Activated CD4-positive, alpha-beta memory T cell treated with anti-CD3 and anti-CD28 coated beads, Interleukin-2, amount 10 ng/mL, durations not matched to agents 7 days and 5 days (primary cell): ENCODE measurements around the gene GRB7. TPM values are rescaled to one million over a fixed set of nuclear protein-coding genes. Genes with fewer than 3 reads are reported as not detected.
"Not testable (repeated sequence)": the region's sequence is repeated elsewhere in the genome, so short reads cannot be mapped to it uniquely, and the experiment has no call there.

Experiments used
- CTCF ChIA-PET: fragments of 350-600 bp; sonication (Branson Sonifier 250); formaldehyde crosslinking; loops from one replicate; lab custom pipeline; 2021; ENCODE audit warnings: antibody characterized with exemption, inconsistent platforms; lab: Charles Lee
- POLR2A ChIA-PET: fragments of 350-600 bp; sonication (Branson Sonifier 250); formaldehyde crosslinking; loops from one replicate; lab custom pipeline; 2021; ENCODE audit warnings: antibody characterized with exemption; lab: Charles Lee
- DNase-seq: peaks from one replicate; pipeline ENCODE4 v3.0.0-alpha.2; 2020
- H3K27ac Mint-ChIP-seq: one replicate; pipeline ENCODE4 v1.8.0; 2021; ENCODE audit warnings: mild to moderate bottlenecking, mixed read lengths
- H3K27me3 Mint-ChIP-seq: one replicate; pipeline ENCODE4 v1.8.0; 2021; ENCODE audit warnings: mixed read lengths
- H3K36me3 Mint-ChIP-seq: one replicate; pipeline ENCODE4 v1.8.0; 2021; ENCODE audit warnings: low read depth, mixed read lengths
- H3K4me1 Mint-ChIP-seq: one replicate; pipeline ENCODE4 v1.8.0; 2021; ENCODE audit warnings: mixed read lengths
- H3K4me3 Mint-ChIP-seq: one replicate; pipeline ENCODE4 v1.8.0; 2021; ENCODE audit warnings: mild to moderate bottlenecking, mixed read lengths
- H3K9me3 Mint-ChIP-seq: one replicate; pipeline ENCODE4 v1.8.0; 2021; ENCODE audit warnings: mixed read lengths
- total RNA-seq, 2 experiments: library from RNA; stranded (reverse); gene quantifications; one replicate each; pipeline ENCODE4 v1.2.3, GENCODE V29; 2021

GRB7 gene
- total RNA-seq, 2 experiments from 2014 or later: 0.30 to 0.40 TPM

DNA sequence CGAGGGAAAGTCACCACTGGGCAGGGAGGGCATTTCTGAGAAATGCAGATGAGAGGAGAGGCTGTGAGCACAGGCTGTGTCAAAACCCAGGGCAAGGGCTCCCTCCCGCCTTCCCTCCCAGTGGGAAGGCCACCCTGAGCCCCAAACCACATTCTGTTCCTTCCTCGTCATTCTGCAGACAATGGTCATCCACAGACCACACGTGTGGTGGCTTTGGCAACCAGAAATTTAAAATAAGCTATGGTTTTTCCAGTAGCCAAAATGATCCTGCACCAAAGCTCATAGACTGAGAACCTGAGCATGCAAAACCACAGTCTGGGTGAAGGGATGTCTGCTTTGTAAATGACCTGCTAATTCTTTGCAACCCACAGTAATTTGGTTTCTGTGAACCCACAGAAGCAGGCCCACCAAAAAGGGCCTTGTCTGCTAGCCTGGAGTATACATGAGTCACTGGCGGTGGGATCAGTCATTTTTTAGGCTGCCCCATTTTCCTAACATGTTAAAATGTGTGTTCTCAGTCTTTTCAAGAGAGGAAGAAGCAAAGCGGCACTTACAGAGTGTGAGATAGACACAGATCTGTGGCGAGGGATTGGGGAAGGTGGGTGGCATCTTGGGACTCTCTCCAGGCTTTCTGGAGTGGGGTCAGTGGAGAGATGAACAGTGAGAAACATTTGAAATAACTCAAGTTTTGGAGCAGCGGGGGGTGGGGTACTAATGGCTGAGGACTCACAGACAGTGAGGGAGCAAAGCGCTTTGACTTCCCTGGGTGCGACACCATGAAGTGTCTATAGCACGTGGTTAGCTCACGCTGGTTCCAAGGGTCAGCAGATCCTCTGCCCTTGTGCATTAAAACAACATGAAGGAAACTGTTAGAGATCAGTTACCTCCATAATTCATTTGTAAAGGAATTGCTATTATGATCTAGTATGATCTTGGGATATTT is 20.5 kb downstream of the GRB7 start:
- ChIA-PET POLR2A (interaction anchor here (0.6 to 6.2 kb wide), 14 partner anchors 12 to 136 kb away, joined by 3 to 57 read pairs (median 4); partner anchors contain the start of gene MIEN1), CTCF (interaction anchor here (0.6 to 1.8 kb wide), 8 partner anchors 12 to 349 kb away, joined by 3 to 5 read pairs (median 3); no protein-coding TSS in a partner anchor)
- H3K9me3 Mint-ChIP-seq: no peaks in the 10 kb centered on the region
- peaks cover 26% of the 10 kb centered on the region for H3K36me3 Mint-ChIP-seq
- peak overlapping the region; percentile 69 for H3K27ac Mint-ChIP-seq
- H3K4me1 Mint-ChIP-seq: peaks cover 68% of the 10 kb centered on the region
- DNase-seq: peak; percentile 66
- no peak overlapping the region for H3K4me3 Mint-ChIP-seq
- H3K27me3 Mint-ChIP-seq: no peaks in the 10 kb centered on the region

DNA sequence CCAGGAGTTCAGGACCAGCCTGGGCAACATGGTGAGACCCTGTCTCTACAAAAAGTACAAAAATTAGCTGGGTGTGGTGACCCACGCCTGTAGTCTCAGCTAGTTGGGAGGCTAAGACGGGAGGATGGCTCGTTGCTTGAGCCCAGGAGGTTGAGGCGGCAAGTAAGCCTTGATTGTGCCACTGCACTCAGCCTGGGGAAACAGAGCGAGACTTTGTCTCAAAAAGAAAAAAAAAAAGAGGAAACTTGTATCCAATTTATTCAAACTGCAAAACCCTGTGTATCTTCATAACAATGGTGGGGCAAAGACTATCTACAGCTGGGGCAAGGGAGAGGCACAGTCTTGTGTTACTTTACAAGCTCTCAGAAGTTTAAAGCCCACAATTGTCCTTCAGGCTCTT is 21.5 kb downstream of the GRB7 start:
- DNase-seq: no peak
- ChIA-PET CTCF (interaction anchor here (1.0 to 1.8 kb wide), 4 partner anchors 17 to 106 kb away, joined by 3 to 5 read pairs (median 4); partner anchors contain the start of gene IKZF3), POLR2A (interaction anchor here (0.5 to 6.2 kb wide), 11 partner anchors 11 to 137 kb away, joined by 3 to 57 read pairs (median 4); partner anchors contain the start of gene MIEN1)
- no peaks in the 10 kb centered on the region for H3K9me3 Mint-ChIP-seq
- peaks cover 64% of the 10 kb centered on the region for H3K4me1 Mint-ChIP-seq
- H3K4me3 Mint-ChIP-seq: no peak overlapping the region
- H3K36me3 Mint-ChIP-seq: peaks cover 30% of the 10 kb centered on the region
- H3K27me3 Mint-ChIP-seq: no peaks in the 10 kb centered on the region
- no peak overlapping the region for H3K27ac Mint-ChIP-seq

DNA sequence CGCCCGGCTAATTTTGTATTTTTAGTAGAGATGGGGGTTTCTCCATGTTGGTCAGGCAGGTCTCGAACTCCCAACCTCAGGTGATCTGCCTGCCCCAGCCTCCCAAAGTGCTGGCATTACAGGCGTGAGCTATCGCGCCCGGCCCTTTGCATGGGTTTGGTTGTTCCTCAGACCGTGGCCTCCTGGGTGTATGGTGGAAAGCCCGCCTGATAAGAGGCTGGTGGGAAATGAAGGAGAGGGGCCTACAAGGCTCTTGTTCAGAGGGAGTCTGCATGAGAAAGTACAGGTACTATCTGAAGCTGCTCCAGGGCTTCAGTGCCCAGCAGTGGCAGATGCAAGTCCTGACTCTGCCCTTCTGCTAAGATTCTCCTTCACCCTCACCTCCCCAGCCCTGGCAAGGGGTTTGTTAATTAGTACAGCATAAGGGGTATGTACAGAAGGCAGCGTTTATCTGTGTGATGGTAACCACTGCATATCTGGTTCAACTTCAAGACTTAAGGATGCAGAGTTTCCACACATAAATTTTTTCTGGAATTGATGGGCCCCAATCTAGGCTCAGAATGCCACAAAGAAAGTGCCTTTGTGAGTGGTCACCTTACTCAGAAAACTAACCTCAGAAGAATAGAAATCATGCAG is 24.2 kb downstream of the GRB7 start:
- Mint-ChIP-seq H3K27me3 (no peaks in the 10 kb centered on the region), H3K9me3 (peaks cover 8% of the 10 kb centered on the region), H3K4me3 (no peak overlapping the region), H3K36me3 (peaks cover 56% of the 10 kb centered on the region), H3K4me1 (peaks cover 57% of the 10 kb centered on the region), H3K27ac (no peak overlapping the region)
- peak; percentile 12 for DNase-seq
- ChIA-PET CTCF (no interaction called here), POLR2A (interaction anchor here (1.0 to 4.6 kb wide), 2 partner anchors 8 to 106 kb away, joined by 4 to 45 read pairs; partner anchors contain the start of gene ZPBP2)

DNA sequence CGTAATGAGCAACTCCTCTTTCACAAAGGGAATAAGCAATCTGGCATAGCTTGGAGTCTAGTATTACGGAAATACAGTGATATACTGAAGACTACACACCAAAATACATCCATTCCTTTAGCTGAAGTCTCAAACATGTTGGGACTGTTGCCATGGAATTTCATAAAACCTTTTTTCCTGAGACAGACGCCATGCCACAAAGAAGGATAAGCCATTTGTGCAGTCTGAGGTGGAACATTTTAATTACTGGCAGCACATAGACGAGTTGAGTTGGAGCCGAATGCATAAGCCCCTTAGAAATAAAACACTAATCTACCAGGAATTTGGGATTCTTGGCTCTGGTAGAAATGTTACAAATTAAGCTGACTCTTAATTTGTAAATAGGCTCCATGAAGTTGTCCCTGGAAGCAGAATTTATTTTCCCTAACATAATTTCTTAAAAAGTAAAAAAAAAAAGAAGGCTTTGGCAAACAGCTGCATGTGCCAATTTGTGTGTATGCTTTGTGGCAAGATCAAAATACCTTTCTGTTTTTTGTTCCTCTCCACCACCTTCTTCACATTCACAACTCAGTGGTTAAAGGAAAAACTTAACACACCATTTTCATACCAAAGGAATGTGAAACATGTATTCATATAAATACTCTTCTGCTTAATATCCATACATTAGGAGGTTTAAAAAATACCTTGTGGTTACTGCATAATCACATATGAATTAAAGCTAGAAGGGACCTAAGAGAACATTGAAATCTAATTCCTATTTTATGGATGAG is 25.5 kb downstream of the GRB7 start:
- Mint-ChIP-seq H3K27ac (no peak overlapping the region), H3K4me1 (peaks cover 56% of the 10 kb centered on the region), H3K36me3 (peaks cover 67% of the 10 kb centered on the region), H3K9me3 (peaks cover 8% of the 10 kb centered on the region), H3K27me3 (no peaks in the 10 kb centered on the region), H3K4me3 (no peak overlapping the region)
- POLR2A ChIA-PET: interaction anchor here (2.8 kb wide), 1 partner anchor 8 kb away, joined by 7 read pairs; no protein-coding TSS in a partner anchor
- DNase-seq: no peak
- CTCF ChIA-PET: interaction anchor here (1.2 kb wide), 1 partner anchor 56 kb away, joined by 3 read pairs; no protein-coding TSS in a partner anchor

DNA sequence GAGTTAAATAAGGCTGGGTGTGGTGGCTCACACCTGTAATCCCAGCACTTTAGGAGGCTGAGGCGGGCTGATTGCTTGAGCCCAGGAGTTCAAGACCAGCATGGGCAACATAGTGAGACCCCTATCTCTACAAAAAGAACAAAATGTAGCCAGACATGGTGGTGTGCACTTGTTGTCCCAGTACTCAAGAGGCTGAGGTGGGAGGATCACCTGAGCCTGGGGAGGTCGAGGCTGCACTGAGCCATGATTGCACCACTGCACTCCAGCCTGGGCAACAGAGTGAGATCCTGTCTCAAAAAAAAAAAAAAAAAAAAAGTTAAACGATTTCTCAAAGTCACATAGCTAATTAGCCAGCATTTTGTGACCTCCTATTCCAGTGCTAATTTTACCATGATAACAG is 26.4 kb downstream of the GRB7 start:
- H3K27ac Mint-ChIP-seq, H3K27me3 Mint-ChIP-seq, H3K4me3 Mint-ChIP-seq, H3K9me3 Mint-ChIP-seq, DNase-seq: not testable (repeated sequence)
- H3K4me1 Mint-ChIP-seq: peaks cover 54% of the 10 kb centered on the region
- POLR2A ChIA-PET: interaction anchor here (0.7 to 2.8 kb wide), 3 partner anchors 9 to 34 kb away, joined by 3 to 7 read pairs (median 4); partner anchors contain the start of gene MIEN1
- peaks cover 75% of the 10 kb centered on the region for H3K36me3 Mint-ChIP-seq
- CTCF ChIA-PET: interaction anchor here (1.2 kb wide), 1 partner anchor 55 kb away, joined by 3 read pairs; no protein-coding TSS in a partner anchor

DNA sequence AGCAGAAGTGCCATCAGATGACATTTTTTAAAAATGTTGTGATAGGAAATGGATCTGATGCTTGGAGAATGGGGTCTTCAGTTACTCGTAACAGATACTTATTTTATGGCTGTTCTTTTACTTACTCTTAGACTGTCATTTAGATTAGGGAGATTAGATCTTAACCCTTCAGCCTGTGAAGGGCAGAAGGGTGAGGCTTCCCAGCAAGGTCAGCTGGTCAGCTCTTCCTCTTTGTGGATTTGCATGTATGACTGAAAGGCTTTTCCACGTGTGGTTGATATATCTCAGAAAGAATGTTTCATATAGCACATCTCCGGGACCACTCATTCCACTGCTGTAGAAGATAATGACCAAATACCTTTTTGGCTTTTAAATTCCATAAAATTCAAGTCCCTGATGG is 27.4 kb downstream of the GRB7 start:
- Mint-ChIP-seq H3K36me3 (peaks cover 76% of the 10 kb centered on the region), H3K9me3 (peaks cover 8% of the 10 kb centered on the region), H3K27ac (no peak overlapping the region), H3K27me3 (no peaks in the 10 kb centered on the region), H3K4me1 (peaks cover 57% of the 10 kb centered on the region), H3K4me3 (no peak overlapping the region)
- CTCF ChIA-PET: interaction anchor here (1.1 kb wide), 1 partner anchor 143 kb away, joined by 4 read pairs; no protein-coding TSS in a partner anchor
- no peak for DNase-seq
- POLR2A ChIA-PET: interaction anchor here (1.2 to 2.8 kb wide), 3 partner anchors 10 to 35 kb away, joined by 4 to 7 read pairs (median 6); partner anchors contain the start of gene MIEN1

DNA sequence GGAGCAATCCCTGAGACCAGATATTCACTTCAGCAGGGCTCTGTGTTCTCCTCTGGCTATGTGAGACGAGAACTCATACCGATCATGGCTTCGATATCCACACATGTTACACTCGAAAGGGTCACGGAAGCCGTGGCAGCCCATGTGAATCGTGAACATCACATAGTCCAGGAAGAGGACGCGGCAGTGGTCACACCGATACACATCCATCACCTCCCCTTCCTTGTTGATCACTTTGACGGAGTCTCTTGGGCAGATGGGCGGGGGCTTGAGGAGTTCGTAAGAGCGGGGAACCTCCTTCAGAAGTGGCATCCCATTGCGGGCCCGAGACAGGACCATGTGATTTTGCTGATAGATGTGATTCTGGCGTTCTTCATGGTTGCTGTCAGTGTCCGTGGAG is 28.0 kb downstream of the GRB7 start:
- no peak overlapping the region for H3K4me3 Mint-ChIP-seq
- peaks cover 8% of the 10 kb centered on the region for H3K9me3 Mint-ChIP-seq
- no peak overlapping the region for H3K27ac Mint-ChIP-seq
- ChIA-PET POLR2A (interaction anchor here (1.2 kb wide), 1 partner anchor 29 kb away, joined by 6 read pairs; no protein-coding TSS in a partner anchor), CTCF (interaction anchor here (0.6 to 1.1 kb wide), 2 partner anchors 37 to 144 kb away, joined by 3 to 4 read pairs; no protein-coding TSS in a partner anchor)
- H3K4me1 Mint-ChIP-seq: peaks cover 63% of the 10 kb centered on the region
- no peaks in the 10 kb centered on the region for H3K27me3 Mint-ChIP-seq
- no peak for DNase-seq
- peaks cover 74% of the 10 kb centered on the region for H3K36me3 Mint-ChIP-seq

DNA sequence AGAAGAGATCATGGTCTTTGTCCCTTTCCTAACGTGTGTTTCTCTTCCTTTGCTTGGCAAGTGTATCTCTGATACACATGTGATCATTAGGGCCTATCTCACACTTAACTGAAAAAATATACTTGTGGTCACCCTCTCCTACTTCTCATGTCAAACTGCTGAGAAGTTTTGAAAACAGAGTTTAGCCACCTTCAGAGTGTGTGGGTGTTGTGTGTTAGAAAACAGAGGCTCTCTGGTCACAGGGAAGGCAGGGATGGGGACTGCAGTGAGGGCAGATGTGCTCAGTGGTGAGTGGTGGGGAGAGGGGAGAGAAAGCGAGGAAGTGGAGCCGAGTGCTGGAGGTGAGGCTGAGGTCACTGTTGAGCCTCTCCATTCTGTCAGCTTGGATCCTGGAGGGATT is 29.4 kb downstream of the GRB7 start:
- Mint-ChIP-seq H3K36me3 (peaks cover 73% of the 10 kb centered on the region), H3K4me3 (no peak overlapping the region), H3K9me3 (peaks cover 8% of the 10 kb centered on the region), H3K27ac (peak overlapping the region; percentile 7), H3K4me1 (peaks cover 70% of the 10 kb centered on the region), H3K27me3 (no peaks in the 10 kb centered on the region)
- CTCF ChIA-PET: interaction anchor here (1.0 kb wide), 1 partner anchor 145 kb away, joined by 3 read pairs; no protein-coding TSS in a partner anchor
- DNase-seq: no peak
- POLR2A ChIA-PET: interaction anchor here (0.7 to 1.1 kb wide), 3 partner anchors 11 to 52 kb away, joined by 3 to 4 read pairs (median 3); no protein-coding TSS in a partner anchor

DNA sequence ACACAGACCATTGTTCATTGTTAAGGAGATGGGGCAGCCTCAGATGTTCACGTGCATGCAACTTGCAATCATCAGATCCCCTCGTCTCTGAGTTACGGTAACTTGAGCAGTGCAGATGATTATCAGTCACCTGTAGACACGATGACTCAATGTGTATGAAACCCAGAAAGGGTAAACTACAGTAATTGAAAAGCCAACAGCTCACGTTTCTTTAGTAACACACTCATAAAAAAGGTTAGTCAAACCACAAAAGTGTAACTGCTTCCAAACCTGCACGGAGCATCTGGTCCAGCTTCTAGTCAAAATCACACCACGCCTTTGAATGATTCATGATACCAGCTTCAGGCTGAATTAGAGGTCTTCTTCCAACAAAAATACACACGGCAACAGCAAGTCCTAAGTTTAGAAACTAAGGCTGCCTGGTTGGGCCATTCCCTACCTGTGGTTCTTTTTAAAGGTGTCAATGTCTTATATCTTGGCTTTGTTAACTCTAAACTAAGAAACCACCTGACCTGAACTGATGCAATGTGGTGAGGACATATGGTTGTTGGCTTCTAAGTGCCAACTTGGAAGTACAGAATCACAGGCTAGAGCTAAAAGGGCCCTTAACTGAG is 32.3 kb downstream of the GRB7 start:
- peak; percentile 70 for DNase-seq
- Mint-ChIP-seq H3K36me3 (peaks cover 64% of the 10 kb centered on the region), H3K4me3 (peak overlapping the region; percentile 9), H3K27ac (peak overlapping the region; percentile 87), H3K4me1 (peaks cover 90% of the 10 kb centered on the region), H3K9me3 (peaks cover 8% of the 10 kb centered on the region), H3K27me3 (no peaks in the 10 kb centered on the region)
- ChIA-PET CTCF (interaction anchor here (0.8 to 1.8 kb wide), 8 partner anchors 12 to 207 kb away, joined by 3 to 10 read pairs (median 4); partner anchors contain the start of gene MIEN1), POLR2A (interaction anchor here (0.9 to 2.2 kb wide), 18 partner anchors 10 to 210 kb away, joined by 3 to 45 read pairs (median 9); partner anchors contain the start of genes IKZF3, MIEN1 and PSMD3)

DNA sequence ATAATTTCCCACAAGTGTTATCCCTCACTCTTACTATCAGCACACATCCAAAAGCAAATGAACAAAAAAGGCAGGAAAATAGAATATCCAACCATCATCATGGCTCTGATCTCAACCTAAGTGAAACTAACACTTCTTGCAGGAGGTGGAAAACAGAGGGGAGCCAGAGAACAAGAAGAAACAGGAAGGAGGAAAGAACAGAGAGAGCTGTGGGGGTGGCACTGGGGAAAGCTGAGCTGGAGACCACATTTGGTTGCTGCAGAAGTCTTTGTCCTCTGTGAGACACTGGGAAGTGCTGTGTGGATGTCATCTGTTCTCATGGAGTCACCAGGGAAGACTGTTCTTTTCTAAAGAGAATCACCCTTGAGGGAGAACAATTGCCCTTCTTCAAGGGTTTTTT is 34.7 kb downstream of the GRB7 start:
- H3K27me3 Mint-ChIP-seq: no peaks in the 10 kb centered on the region
- H3K4me1 Mint-ChIP-seq: peaks cover 91% of the 10 kb centered on the region
- POLR2A ChIA-PET: interaction anchor here (0.8 to 1.3 kb wide), 4 partner anchors 12 to 41 kb away, joined by 3 to 4 read pairs (median 3); no protein-coding TSS in a partner anchor
- H3K36me3 Mint-ChIP-seq: peaks cover 49% of the 10 kb centered on the region
- H3K4me3 Mint-ChIP-seq: peak overlapping the region; percentile 15
- DNase-seq: no peak
- H3K9me3 Mint-ChIP-seq: no peaks in the 10 kb centered on the region
- CTCF ChIA-PET: no interaction called here
- peak overlapping the region; percentile 70 for H3K27ac Mint-ChIP-seq
